LoVo (cell line): ENCODE results near the gene RBMY1A1.
"Not testable (repeated sequence)": the region's sequence is repeated elsewhere in the genome, so short reads cannot be mapped to it uniquely, and the experiment has no call there.

Experiments used
- DNase-seq: peaks from one replicate; pipeline ENCODE4 v3.0.0-alpha.2; 2016; ENCODE audit warnings: low spot score

The RBMY1A1 gene

DNA sequence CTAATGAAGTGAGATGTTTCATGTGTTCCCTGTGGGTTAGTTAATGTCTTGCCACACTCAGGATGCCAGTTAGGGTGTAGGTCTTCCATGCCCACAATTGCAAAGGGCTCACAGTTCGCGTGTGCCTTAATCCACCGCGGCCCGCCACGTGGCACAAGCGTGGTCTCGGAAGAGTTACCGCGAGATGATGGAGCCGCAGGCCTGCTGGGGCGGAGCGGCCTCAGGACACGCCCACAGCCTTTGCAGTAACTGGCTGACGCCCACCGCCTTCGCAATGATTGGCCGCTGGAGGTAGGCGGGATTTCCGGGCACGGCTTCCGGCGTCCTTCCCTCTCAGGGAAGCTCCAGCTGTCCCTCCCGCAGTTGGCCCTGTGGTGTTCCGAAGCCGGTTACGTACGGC, at the start of gene RBMY1A1:
RBMY1A1 (plus strand) TSS at position 301 of the 400 bp plus-strand sequence. CDS start 2,013 bp downstream, outside the sequence.
- DNase-seq, result not testable (repeated sequence)

DNA sequence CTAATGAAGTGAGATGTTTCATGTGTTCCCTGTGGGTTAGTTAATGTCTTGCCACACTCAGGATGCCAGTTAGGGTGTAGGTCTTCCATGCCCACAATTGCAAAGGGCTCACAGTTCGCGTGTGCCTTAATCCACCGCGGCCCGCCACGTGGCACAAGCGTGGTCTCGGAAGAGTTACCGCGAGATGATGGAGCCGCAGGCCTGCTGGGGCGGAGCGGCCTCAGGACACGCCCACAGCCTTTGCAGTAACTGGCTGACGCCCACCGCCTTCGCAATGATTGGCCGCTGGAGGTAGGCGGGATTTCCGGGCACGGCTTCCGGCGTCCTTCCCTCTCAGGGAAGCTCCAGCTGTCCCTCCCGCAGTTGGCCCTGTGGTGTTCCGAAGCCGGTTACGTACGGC, 23.6 kb upstream of the RBMY1A1 start, which contains the start of gene RBMY1B:
RBMY1B (plus strand) TSS at position 301 of the 400 bp plus-strand sequence. CDS start 2,013 bp downstream, outside the sequence.
- not testable (repeated sequence) for DNase-seq

DNA sequence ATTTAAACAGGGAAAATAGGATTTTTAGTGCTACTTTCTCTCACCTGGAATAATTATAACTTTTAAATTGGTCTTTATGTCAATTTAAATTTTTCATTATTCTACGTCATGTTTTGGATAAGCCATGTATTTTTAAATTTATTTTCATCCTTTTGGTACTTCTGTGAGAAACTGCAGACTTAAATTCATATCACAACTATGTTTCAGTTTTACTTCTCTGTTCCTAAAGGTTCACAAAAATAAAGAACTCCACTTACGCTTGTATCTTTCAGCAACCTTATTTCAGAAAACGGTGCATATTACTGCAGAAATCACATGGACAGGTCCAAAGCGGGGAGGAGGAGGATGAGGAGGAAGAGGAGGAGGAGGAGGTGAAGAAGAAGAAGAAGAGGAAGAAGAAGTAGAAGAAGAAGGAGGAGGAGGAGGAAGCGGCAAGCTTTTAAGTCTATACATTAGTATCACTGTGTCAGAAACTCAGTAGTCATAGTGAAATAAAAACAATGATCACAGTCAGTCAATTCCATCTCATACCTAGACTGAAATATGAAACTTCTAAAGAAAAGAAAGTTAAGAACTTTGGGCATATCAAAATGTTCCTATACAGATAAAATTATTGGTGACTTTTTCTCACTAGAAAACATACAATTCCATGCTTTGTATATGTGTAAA, 24.8 kb downstream of the RBMY1A1 start:
- not testable (repeated sequence) for DNase-seq

DNA sequence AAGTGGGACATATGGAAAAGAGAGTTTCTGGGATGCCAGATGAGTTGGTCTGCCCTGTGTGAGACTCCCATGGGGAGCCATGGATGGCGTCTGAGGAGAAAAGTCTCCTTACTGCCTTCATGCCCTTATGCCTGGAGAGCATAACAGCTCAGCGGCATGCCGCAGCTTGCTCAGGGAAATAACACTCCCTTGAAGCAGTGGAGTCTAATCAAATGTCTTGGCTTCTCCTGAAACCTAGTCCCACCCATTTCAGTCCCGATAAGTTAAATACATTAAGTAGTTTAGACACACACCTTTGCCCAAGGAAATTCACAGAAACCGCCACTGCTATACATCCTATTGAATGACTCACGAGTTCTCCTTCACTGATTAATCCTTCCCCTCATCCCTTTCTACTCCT, 50.8 kb downstream of the RBMY1A1 start:
- no peak for DNase-seq

DNA sequence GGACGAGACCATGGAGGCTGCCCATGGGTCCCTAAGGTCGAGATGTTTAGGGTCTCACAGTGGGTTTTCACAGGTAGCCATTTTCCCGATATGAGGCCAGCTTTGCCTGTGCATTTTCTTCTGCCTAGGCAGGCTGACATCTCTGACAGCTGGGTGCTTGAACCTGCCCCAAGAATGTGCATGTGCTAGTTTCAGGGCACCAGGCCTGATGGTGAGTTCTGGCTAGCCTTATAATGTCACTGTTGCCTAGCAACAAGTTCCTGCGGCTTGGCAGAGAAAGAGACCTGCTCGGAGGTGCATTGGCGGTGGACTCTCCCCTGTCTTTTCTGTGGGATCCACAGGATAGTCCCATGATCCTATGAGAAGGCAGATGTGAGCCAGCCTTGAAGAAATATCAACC, 51.8 kb downstream of the RBMY1A1 start:
- DNase-seq, result not testable (repeated sequence)

DNA sequence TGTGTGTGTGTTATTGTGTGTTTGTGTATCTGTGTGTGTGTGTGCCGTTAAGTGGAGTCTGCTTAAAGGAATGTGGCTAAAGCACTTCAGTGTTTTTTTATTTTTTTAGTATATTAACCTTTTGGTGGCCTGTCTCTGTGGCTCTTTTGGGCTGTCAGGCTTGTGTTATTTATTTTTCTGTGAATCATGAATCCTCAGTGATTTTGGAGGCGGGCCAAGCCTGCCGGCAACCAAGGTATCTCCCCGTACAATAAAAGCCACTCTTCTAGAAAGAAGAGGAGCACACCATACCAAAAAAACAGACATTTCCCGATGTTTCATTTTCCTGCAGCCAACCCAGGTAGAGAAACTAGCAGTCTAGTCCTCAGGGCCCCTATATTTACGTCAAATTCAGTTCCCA, 57.4 kb downstream of the RBMY1A1 start:
- no peak for DNase-seq

DNA sequence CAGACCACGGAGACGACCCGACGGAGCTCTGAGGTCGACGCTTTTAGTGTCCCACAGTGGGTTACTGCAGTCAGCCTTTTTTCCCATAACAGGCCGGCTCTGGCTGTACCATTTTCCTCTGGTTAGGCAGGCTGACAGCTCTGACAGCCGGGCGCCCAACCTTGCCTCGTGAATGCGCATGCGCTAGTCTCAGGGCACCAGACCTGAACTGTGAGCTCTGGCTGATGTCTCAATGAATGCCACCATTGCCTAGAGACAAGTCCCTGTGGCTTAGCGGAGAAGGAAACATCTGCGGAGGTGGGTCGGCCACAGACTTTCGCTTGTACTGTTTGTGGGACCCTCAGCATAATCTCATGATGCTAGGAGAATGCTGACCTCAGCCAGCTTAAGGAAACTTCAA, 61.6 kb downstream of the RBMY1A1 start:
- DNase-seq, result not testable (repeated sequence)
